ENCODE results near the gene ORAI1. TPM values are rescaled to one million over a fixed set of nuclear protein-coding genes. Genes with fewer than 3 reads are reported as not detected.

The ORAI1 gene
- total and polyA plus RNA-seq, 2 experiments from 2014 or later, result 4.9 to 14.2 TPM

DNA sequence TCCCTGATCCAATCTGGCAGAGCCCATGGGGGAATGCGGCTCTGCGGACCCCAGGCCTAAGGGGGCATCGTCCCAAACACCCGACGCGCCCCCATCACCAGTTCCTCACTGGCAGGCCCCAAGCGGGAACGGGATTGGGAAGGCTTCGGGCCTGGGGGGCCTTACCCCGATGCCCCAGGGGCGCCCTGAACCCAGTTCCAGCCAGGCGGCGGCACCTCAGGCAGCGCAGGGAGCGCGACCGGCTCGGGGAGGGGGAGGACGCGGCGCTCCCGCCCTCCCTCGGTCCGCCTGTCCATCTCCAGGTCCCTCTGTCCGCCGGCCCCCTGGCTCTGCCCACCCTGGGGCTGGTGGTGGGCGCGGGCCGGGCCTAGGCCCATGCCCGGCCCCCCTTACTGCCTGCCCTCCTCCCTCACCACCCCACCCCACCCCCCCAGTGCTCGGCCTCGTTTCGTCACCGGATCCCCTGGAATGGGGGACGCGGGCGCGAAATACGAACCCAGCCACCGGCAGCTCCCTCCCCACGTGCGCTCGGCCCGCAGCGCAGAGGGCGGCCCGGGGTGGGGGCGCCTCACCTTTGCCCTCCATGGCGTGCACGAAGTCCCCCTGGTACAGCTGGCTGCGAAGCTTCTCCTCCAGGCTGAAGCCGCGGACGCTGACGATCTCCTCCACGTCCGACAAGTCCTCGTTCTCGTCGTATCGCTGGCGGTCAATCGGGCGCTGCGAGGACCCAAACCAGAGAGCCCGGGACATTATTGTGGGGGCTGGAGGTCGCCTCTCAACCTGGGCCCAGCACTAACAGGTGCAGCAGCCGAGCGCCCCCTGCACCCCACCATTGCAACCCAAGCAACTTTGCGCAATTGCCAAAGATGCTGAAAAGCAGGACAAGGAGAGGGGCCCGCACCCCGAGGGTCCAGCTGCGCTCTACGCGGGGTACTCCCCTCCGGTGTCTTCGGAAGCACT, 47.8 kb upstream of the ORAI1 start:
- Histone ChIP-seq H3K4me1 (ENCODE audit: insufficient read depth) (peaks cover 44% of the 10 kb centered on the region), H3K79me2 (ENCODE audit: insufficient read depth) (no peaks in the 10 kb centered on the region)
- DNase-seq, result peak; percentile 50

DNA sequence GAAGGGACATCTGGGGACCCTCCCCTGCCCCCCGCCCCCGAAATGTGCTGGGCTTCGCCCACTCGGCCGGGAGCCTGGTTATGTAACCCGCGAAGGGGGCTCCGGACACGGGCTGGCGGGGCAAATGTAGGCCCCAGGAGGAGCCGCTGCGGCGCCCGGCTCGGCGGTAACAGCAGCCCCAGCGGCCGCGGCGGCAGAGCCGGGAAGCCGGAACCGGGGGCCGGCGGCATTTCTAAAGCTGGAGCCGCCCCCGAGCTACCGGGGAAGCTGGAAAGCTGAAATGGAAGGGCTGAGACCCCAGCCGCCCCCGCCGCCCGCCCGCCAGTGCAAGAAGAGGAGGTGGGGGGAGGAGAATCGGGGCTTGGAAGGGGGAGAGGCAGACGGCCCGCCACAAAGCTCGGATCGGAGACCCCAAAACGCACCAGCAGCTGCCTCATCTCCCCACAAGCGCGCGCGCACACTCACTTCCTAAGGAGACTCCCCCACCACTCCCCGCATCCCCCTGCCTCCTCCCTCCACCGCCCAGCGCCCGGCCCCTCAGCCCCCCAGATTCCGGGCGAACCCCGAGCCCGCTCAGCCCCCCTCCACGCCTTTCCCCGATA, 47.0 kb upstream of the ORAI1 start:
- no peaks in the 10 kb centered on the region for H3K36me3 ChIP-seq (ENCODE audit: low read depth)
- in situ Hi-C loops (cut with MboI), result no loop called here

More for the DNA sequence above, 47.8 kb upstream of the ORAI1 start:
- H3K4me3 ChIP-seq, result peak overlapping the region; percentile 80
- H4K20me1 ChIP-seq (ENCODE audit: insufficient read depth), result no peaks in the 10 kb centered on the region
- H3K9me2 ChIP-seq (ENCODE audit: insufficient read depth), result no peaks in the 10 kb centered on the region
- H3K27me3 ChIP-seq (replicated peaks; ENCODE audit: insufficient read depth), result no peaks in the 10 kb centered on the region
- WGBS, 2 experiments (ENCODE audit: low coverage in 1 of 2, low lambda C conversion rate in 2 of 2, missing lambda C conversion rate in 2 of 2), result 17 to 18% methylated on average over 45 to 62 of the region's 77 CpGs
- TF ChIP-seq EZH2phosphoT487 (IDR thresholded peaks at IDR 0.05; ENCODE audit: insufficient read depth, low read depth), result no peak
- no peak for TF ChIP-seq EZH2 (IDR thresholded peaks at IDR 0.05; ENCODE audit: insufficient read depth, poor library complexity, severe bottlenecking)
- H2AFZ ChIP-seq, result peak overlapping the region; percentile 85
- H3K9me3 ChIP-seq (ENCODE audit: low read depth), result no peaks in the 10 kb centered on the region
- H3F3A ChIP-seq (ENCODE audit: insufficient read depth), result peaks cover 32% of the 10 kb centered on the region
- H3K27ac ChIP-seq, result peak overlapping the region; percentile 96
- in situ Hi-C loops (cut with MboI), result no loop called here
- no peaks in the 10 kb centered on the region for H3K36me3 ChIP-seq (ENCODE audit: low read depth)
- H3K4me2 ChIP-seq (ENCODE audit: unreplicated experiment), result peak overlapping the region; percentile 96
- peak overlapping the region; percentile 88 for H3K9ac ChIP-seq

DNA sequence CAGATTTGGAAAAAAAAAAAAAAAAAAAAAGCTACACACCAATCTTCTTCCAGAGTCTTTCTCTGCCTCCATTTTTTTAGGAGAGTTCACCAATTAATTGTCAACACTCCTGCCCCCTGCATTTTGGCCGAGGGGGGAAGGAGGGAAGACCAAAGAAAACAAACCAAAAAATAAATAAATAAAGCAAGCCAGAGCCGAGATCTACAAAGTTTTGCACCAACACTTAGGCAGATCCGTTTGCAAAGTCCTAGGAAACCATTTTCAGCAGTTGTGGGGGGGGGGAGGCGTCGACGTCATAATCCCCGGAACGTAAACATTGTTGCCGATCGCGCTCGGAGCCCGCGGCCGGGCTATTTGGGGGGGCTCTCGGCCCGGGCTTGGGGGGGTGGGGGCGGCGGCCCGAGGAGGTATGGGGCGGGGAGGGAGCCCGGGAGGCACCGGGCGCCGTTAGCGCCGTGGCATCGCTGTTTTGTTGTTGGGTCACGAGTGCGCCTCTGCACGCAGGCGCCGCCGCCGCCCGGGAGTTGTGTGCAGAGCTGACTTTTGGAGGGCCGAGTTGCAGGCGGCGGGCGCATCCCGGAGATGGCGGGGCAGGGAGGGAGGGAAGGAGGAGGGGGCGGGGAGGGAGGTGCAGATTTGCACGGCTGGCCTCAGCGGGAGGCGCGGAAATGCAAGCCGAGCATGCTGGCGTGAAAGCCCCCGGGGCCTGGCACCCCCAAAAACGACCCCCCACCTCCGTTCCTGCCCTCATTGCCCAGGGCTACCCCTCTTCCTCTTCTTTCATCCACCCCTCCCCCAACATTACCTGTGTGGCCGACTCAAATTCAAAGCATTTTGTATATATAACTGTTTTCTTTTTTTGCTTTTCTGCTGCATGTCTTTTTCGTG, 46.1 kb upstream of the ORAI1 start:
- H3K27ac ChIP-seq, result peak overlapping the region; percentile 96
- H3K4me2 ChIP-seq (ENCODE audit: unreplicated experiment), result peak overlapping the region; percentile 96
- H3K9me2 ChIP-seq (ENCODE audit: insufficient read depth), result no peaks in the 10 kb centered on the region
- H3K27me3 ChIP-seq (replicated peaks; ENCODE audit: insufficient read depth), result no peaks in the 10 kb centered on the region
- H3F3A ChIP-seq (ENCODE audit: insufficient read depth), result peaks cover 32% of the 10 kb centered on the region
- H3K4me3 ChIP-seq, result peak overlapping the region; percentile 80
- H2AFZ ChIP-seq, result peak overlapping the region; percentile 85
- H3K79me2 ChIP-seq (ENCODE audit: insufficient read depth), result no peaks in the 10 kb centered on the region
- TF ChIP-seq EZH2 (IDR thresholded peaks at IDR 0.05; ENCODE audit: insufficient read depth, poor library complexity, severe bottlenecking) (no peak), EZH2phosphoT487 (IDR thresholded peaks at IDR 0.05; ENCODE audit: insufficient read depth, low read depth) (no peak)
- peaks cover 44% of the 10 kb centered on the region for H3K4me1 ChIP-seq (ENCODE audit: insufficient read depth)
- H3K9me3 ChIP-seq (ENCODE audit: low read depth), result no peaks in the 10 kb centered on the region
- H3K36me3 ChIP-seq (ENCODE audit: low read depth), result no peaks in the 10 kb centered on the region
- in situ Hi-C loops (cut with MboI), result no loop called here
- WGBS, 2 experiments (ENCODE audit: low coverage in 1 of 2, low lambda C conversion rate in 2 of 2, missing lambda C conversion rate in 2 of 2), result 0 to 2% methylated on average over 18 to 46 of the region's 54 CpGs
- peak overlapping the region; percentile 88 for H3K9ac ChIP-seq
- H4K20me1 ChIP-seq (ENCODE audit: insufficient read depth), result no peaks in the 10 kb centered on the region
- DNase-seq, result peak; percentile 87

More for the DNA sequence above, 47.0 kb upstream of the ORAI1 start:
- Histone ChIP-seq H2AFZ (peak overlapping the region; percentile 85), H3K4me3 (peak overlapping the region; percentile 80), H3K79me2 (ENCODE audit: insufficient read depth) (no peaks in the 10 kb centered on the region), H3K4me2 (ENCODE audit: unreplicated experiment) (peak overlapping the region; percentile 96), H3K27ac (peak overlapping the region; percentile 96), H4K20me1 (ENCODE audit: insufficient read depth) (no peaks in the 10 kb centered on the region), H3K9ac (peak overlapping the region; percentile 88), H3F3A (ENCODE audit: insufficient read depth) (peaks cover 32% of the 10 kb centered on the region), H3K4me1 (ENCODE audit: insufficient read depth) (peaks cover 44% of the 10 kb centered on the region), H3K9me3 (ENCODE audit: low read depth) (no peaks in the 10 kb centered on the region), H3K9me2 (ENCODE audit: insufficient read depth) (no peaks in the 10 kb centered on the region), H3K27me3 (replicated peaks; ENCODE audit: insufficient read depth) (no peaks in the 10 kb centered on the region)
- 0 to 2% methylated on average over 19 to 53 of the region's 53 CpGs for WGBS, 2 experiments (ENCODE audit: low coverage in 1 of 2, low lambda C conversion rate in 2 of 2, missing lambda C conversion rate in 2 of 2)
- DNase-seq, result peak; percentile 64
- no peak for TF ChIP-seq EZH2phosphoT487 (IDR thresholded peaks at IDR 0.05; ENCODE audit: insufficient read depth, low read depth)
